Pancreas (tissue), 10 donors: Measurements from ENCODE around the gene RAB11B. TPM values are rescaled to one million over a fixed set of nuclear protein-coding genes. Genes with fewer than 3 reads are reported as not detected.
A peak's percentile ranks its signal among the peaks of the same experiment; 100 is the strongest.

Source experiments
- ATAC-seq, 4 donors: fragments of 200-7000 bp; cut with Tn5 transposase; one replicate each; pipeline versions ENCODE4 v1.8.0 to v1.9.1; 2020; ENCODE audit warnings: mild to moderate bottlenecking in 4 of 4, moderate library complexity in 4 of 4
- DNase-seq, 6 donors: peaks; one replicate each; pipeline ENCODE4 v3.0.0-alpha.2; 2020
- FAIRE-seq: peaks from 2 replicates; lab custom pipeline; 2012; peaks lifted over from hg19 to GRCh38; lab: Jason Lieb, UNC
- H3K27ac ChIP-seq, 4 donors: fragments of 200-600 bp; sonication (generic); 1 replicate in 3 of 4; 2 replicates in 1 of 4; pipeline versions ENCODE4 v1.5.0 to v1.8.0; 2020
- H3K27me3 ChIP-seq, 4 donors: fragments of 200-600 bp; one replicate each; pipeline ENCODE4 v1.8.0; 2021
- H3K36me3 ChIP-seq, 3 donors: fragments of 200-600 bp; sonication (generic) in 1 of 3; one replicate each; pipeline versions ENCODE4 v1.5.0 to v1.8.0; 2020 to 2021
- H3K4me1 ChIP-seq, 3 donors: fragments of 200-600 bp; one replicate each; pipeline ENCODE4 v1.8.0; 2021
- H3K4me3 ChIP-seq, 4 donors: fragments of 200-600 bp; sonication (generic) in 2 of 4; one replicate each; pipeline versions ENCODE4 v1.5.0 to v1.8.0; 2020 to 2021
- H3K9me3 ChIP-seq, 4 donors: fragments of 200-600 bp; one replicate each; pipeline ENCODE4 v1.8.0; 2021
- WGBS, 2 donors: extraction: QIAGEN DNeasy Blood & Tissue Kit; methylation state at CpG; one replicate each; pipeline ENCODE4 v1.1.7; 2013; 5-methylcytosine and 5-hydroxymethylcytosine counted together
- intact Hi-C, 3 donors: fragments of 100-400 bp; cut with DNase I; formaldehyde crosslinking; loops; one replicate each; pipeline versions ENCODE4 v1.11.1 to v1.14.2; 2022
- polyA plus RNA-seq, 2 donors: library from polyadenylated mRNA; stranded (reverse); fragments of 200-250 nt; gene quantifications; one replicate each; pipeline ENCODE4 v1.2.3, GENCODE V29; 2013
- total RNA-seq, 6 donors: library from RNA; stranded (reverse); fragmentation: NEBNext Ultra II Directional in 4 of 6; extraction: Animal tissue kit (Norgen Biotek cat#: 25700) in 4 of 6; gene quantifications; one replicate each; pipeline versions ENCODE4 v1.2.1 to v1.2.4, GENCODE V29; 2021 to 2023
- TF ChIP-seq, protein P1 (sequence below), 4 donors: fragments of 200-600 bp; sonication (generic) in 3 of 4; IDR thresholded peaks; one replicate each; pipeline versions ENCODE4 v1.5.0 to v1.8.0; 2021; ENCODE audit warnings: antibody characterized with exemption in 4 of 4
- donor health status: healthy with polysubstance abuse.
- donor health status: DM: no; HTN: no; CAD: no; lungs with moderate emphysema.
- donor health status: DM: no; HTN: no; CAD: no.
- donor health status: control.
- donor health status: control.
- donor health status: Bipolar disorder and iron deficiency.
- donor health status: DM: yes; HTN: yes; CAD: no.
- donor health status: DM: no; HTN: no; CAD: no.
- donor health status: DM: no; HTN: no; CAD: no.
- donor health status: DM: yes; HTN: yes; CAD: no.

RAB11B gene
- total and polyA plus RNA-seq, 8 donors = 52.1 to 107 (median 60.5) TPM

DNA sequence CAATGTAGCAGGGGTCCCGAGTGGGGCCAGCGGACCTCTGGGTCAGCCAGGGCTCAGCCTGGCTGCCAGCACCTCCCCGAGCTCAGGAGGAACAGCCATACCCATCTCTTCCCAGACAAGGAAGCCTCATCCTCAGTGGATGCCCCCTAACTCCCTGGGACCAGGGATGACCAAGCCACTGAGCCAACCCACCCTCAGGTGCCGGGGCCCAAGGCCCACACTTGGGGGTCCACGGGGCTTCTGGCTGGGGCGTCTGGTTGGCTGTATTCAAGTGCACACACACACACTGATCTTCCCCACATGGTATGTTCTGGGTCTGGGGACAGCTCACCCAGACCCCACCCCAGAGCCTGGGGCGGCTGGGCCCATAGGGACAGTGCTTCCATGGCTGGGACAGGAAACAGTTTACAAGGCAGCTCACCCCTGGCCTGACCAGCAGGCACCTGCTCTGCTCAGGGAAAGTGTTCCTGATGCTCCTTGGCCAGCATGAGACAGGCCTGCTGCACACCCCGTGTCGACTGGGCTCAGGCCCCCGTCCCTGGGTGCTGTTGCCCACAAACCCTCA is 7.7 kb downstream of the RAB11B start:
- ATAC-seq = no peak

DNA sequence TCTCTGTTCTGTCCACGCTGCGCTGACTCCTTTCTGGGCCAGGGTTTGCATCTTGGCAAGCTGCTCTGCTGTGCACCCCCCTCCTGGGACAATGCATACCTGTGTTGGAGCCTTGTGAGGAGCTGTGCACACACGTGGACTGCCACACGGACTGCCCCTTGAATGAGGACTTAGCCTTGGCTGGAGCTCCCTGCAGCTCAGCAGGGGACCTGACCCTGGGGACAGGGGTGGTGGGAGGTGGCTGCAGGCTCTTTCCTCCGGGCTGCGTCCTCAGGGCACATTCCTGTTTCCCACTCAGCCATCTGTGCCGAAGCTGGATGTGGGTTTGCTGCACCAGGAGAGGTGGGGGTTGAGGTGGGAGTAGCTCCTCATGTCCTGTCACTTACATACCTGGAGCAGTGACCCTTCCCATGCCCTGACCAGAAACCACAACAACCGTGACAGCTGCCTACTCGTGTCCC is 8.2 kb downstream of the RAB11B start:
- H3K36me3 ChIP-seq = peaks cover 1 to 28% (median 11%) of the 10 kb centered on the region in 3 donors
- WGBS, 2 donors = 40 to 46% methylated on average over 9 of the region's 9 CpGs
- H3K27ac ChIP-seq = peak overlapping the region in 2 of 4 donors; percentile 30 to 53
- intact Hi-C loops = no loop called here
- ATAC-seq (peak in 1 of 4 donors; percentile 12), DNase-seq (peak in 2 of 6 donors; percentile 46 to 63), FAIRE-seq (no peak)
- no peaks in the 10 kb centered on the region for H3K9me3 ChIP-seq
- peaks cover 17 to 28% (median 24%) of the 10 kb centered on the region in 3 donors for H3K4me1 ChIP-seq
- no peaks in the 10 kb centered on the region for H3K27me3 ChIP-seq
- TF ChIP-seq, protein P1, sequence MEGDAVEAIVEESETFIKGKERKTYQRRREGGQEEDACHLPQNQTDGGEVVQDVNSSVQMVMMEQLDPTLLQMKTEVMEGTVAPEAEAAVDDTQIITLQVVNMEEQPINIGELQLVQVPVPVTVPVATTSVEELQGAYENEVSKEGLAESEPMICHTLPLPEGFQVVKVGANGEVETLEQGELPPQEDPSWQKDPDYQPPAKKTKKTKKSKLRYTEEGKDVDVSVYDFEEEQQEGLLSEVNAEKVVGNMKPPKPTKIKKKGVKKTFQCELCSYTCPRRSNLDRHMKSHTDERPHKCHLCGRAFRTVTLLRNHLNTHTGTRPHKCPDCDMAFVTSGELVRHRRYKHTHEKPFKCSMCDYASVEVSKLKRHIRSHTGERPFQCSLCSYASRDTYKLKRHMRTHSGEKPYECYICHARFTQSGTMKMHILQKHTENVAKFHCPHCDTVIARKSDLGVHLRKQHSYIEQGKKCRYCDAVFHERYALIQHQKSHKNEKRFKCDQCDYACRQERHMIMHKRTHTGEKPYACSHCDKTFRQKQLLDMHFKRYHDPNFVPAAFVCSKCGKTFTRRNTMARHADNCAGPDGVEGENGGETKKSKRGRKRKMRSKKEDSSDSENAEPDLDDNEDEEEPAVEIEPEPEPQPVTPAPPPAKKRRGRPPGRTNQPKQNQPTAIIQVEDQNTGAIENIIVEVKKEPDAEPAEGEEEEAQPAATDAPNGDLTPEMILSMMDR (IDR thresholded peaks at IDR 0.05) = no peak
- no peak overlapping the region for H3K4me3 ChIP-seq

More for the DNA sequence above, 7.7 kb downstream of the RAB11B start:
- FAIRE-seq (no peak), DNase-seq (peak in 1 of 6 donors; percentile 64)
- 70 to 81% methylated on average over 10 of the region's 10 CpGs for WGBS, 2 donors
- H3K36me3 ChIP-seq = peaks cover 0 to 23% (median 6%) of the 10 kb centered on the region in 3 donors
- TF ChIP-seq, protein P1 (IDR thresholded peaks at IDR 0.05) = no peak
- peaks cover 22 to 33% (median 29%) of the 10 kb centered on the region in 3 donors for H3K4me1 ChIP-seq
- intact Hi-C loops = no loop called here
- H3K4me3 ChIP-seq = no peak overlapping the region
- H3K27me3 ChIP-seq = no peaks in the 10 kb centered on the region
- peak overlapping the region in 2 of 4 donors; percentile 30 to 53 for H3K27ac ChIP-seq
- H3K9me3 ChIP-seq = no peaks in the 10 kb centered on the region

DNA sequence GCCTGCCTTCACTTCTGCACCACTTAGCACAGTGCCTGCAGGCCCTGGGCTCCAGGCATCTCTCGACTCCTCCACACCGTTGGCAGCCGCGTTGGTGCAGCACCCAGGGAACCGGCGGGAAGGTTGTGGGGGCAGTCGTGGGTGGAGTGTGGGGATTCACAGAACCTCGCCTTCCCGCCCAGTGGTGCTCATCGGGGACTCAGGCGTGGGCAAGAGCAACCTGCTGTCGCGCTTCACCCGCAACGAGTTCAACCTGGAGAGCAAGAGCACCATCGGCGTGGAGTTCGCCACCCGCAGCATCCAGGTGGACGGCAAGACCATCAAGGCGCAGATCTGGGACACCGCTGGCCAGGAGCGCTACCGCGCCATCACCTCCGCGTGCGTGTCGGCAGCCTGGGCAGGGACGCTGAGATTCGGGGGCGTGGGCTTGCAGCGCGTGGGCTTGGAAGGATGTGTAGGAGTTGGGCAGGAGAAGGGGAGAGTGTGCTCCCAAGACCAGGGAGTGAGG is 9.6 kb downstream of the RAB11B start:
- H3K27me3 ChIP-seq = no peaks in the 10 kb centered on the region
- TF ChIP-seq, protein P1 (IDR thresholded peaks at IDR 0.05) = no peak
- FAIRE-seq (no peak), DNase-seq (peak in 2 of 6 donors; percentile 36 to 63), ATAC-seq (no peak)
- H3K4me1 ChIP-seq = peaks cover 8 to 14% (median 13%) of the 10 kb centered on the region in 3 donors
- H3K27ac ChIP-seq = no peak overlapping the region
- no peak overlapping the region for H3K4me3 ChIP-seq
- peaks cover 3 to 41% (median 18%) of the 10 kb centered on the region in 3 donors for H3K36me3 ChIP-seq
- H3K9me3 ChIP-seq = no peaks in the 10 kb centered on the region
- WGBS, 2 donors = 92 to 94% methylated on average over 34 of the region's 34 CpGs
- intact Hi-C loops = loop anchor here in 2 of 3 donors (10.0 kb wide), 1 partner anchor 45 kb away; no protein-coding TSS in a partner anchor

DNA sequence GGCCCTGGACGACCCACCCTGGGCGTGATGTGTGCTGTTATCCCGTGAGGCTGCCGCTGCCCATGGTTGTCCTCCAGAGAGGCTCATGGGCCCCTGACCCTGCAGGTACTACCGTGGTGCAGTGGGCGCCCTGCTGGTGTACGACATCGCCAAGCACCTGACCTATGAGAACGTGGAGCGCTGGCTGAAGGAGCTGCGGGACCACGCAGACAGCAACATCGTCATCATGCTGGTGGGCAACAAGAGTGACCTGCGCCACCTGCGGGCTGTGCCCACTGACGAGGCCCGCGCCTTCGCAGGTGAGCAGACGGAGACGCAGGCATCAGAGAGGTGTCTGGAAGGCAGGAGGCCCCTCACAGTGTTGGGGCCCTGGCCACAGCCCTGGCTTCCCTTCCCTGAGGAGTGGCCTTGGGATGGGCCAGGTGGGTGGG is 11.8 kb downstream of the RAB11B start:
- WGBS, 2 donors = 94 to 95% methylated on average over 21 of the region's 21 CpGs
- Histone ChIP-seq H3K27ac (no peak overlapping the region), H3K27me3 (no peaks in the 10 kb centered on the region), H3K4me3 (no peak overlapping the region), H3K4me1 (peaks cover 1 to 6% (median 2%) of the 10 kb centered on the region in 3 donors), H3K36me3 (peaks cover 3 to 48% (median 24%) of the 10 kb centered on the region in 3 donors), H3K9me3 (no peaks in the 10 kb centered on the region)
- TF ChIP-seq, protein P1 (IDR thresholded peaks at IDR 0.05) = no peak
- intact Hi-C loops = loop anchor here in 2 of 3 donors (10.0 kb wide), 1 partner anchor 47 kb away; no protein-coding TSS in a partner anchor
- FAIRE-seq (no peak), DNase-seq (peak in 1 of 6 donors; percentile 73), ATAC-seq (no peak)
